Amniotic epithelial cell (primary cell): Measurements from ENCODE around the gene CD226.
"Not testable (repeated sequence)": the region's sequence is repeated elsewhere in the genome, so short reads cannot be mapped to it uniquely, and the experiment has no call there.

ENCODE experiments used
- DNase-seq: peaks from one replicate; pipeline ENCODE4 v3.0.0-alpha.2; 2010; ENCODE audit warnings: low read depth

CD226 gene

DNA sequence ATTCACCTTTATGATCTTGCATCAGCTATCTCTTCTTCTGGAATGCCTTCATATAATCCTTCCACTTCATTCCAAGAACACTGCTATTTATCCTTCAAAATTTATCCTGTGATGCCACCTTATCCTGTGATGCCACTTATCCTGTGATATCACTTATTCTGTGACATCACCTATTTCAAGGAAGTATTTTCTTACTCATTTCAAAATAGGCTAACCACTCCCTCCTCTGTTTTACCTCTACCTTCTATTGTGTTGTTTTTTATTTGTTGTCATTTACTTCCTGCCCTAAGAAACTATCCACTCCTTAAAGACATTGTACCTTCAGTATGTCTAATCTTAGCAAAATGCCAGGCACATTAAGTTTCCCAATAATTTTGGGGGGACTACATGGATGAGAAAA lies 38.8 kb downstream of the CD226 start:
- peak; percentile 18 for DNase-seq

- no peak for DNase-seq
Observed at GRCh38 chr18:69906765-69907164, 40.9 kb downstream of the CD226 start.

DNA sequence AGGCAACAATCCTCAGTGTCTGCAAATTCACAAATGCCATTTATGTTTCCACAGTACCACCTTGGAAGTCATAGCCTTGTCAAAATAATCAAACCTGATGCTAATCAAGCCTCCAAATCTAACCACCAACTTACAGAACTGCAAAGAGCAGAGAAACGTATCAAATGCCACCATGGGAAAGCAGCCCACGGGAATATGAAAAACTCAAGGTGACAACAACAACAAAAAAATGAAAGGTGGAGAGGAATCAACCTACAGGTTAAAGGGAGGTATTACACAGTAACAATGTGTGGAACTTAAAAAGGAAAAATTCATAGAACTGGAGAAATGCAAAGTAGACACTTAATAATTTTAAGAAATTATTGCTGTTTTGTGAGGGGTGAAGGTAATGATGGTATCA lies 46.7 kb downstream of the CD226 start:
- DNase-seq, result no peak

GRCh38 chr18:69899154-69899923 lies 48.3 kb downstream of the CD226 start:
- not testable (repeated sequence) for DNase-seq

DNA sequence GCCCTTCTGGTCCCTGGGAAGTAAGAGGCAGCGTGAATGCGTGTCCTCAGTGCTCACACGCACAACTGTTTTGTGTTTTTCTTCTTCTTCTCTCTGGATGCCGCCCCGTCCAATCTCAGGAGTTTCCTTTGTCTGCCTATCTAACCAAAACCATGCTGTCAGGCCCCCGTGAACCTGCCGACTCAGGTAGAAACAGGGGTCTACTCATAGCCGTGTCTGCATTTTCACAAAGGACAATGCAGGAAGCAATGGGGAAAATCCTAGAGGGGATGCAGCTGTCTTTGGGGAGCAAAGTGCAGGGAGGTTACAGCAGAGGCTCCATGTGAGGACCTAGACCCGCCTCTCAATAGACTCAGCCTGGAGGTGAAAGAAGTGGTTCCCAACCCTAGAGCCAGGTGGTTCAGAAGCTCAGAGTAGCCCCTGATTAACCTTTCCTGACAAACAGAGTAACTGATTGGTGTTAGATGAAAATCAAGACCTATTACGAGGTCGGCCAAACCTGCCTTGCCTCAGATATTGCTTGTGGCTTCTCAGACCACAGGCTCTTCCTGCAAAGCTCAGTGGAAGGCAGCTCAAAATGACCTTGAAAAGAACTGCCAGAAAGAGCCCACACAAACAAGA lies 49.3 kb downstream of the CD226 start:
- peak; percentile 70 for DNase-seq

DNA sequence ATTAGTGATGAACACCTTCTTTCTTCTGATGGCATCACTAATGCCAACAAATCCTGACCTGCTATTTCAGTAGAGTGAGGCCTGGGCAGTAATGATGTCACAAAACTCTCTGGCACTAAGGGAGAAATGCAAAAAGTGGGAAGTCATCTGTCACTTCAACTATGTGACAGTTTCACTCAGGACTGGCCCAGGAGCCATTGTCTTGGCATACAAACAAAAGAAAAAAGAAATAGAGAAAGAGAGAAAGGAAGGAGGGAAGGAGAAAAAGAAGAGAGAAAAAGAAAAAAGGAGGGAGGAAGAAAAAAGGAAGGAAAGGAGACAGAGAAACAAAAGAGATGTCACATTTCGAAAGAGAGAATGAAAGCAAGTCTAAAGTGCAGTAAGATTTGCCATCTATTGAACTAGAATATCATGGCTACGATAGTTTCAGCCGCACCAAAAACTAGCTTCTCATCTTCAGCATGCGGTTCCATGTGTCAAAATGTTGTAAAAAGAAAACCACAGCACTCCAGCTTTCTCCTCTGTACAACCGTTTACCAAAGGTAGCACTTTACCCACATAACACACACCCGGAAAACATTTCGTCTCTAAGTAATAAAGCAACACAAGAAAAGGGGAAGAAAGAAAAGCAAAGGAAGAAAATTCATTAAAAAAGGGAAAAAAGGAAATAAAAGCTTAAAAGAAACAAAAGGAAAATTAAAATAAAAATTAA lies 50.1 kb downstream of the CD226 start:
- DNase-seq, result no peak

GRCh38 chr18:69895066-69896047 lies 52.3 kb downstream of the CD226 start:
- no peak for DNase-seq

- DNase-seq, result no peak
Observed at GRCh38 chr18:69894467-69894866, 53.2 kb downstream of the CD226 start.

GRCh38 chr18:69890558-69890957 lies 57.1 kb downstream of the CD226 start:
- no peak for DNase-seq

GRCh38 chr18:69889009-69889408 lies 58.7 kb downstream of the CD226 start:
- no peak for DNase-seq

- DNase-seq, result no peak
Observed at GRCh38 chr18:69887256-69887655, 60.4 kb downstream of the CD226 start.

DNA sequence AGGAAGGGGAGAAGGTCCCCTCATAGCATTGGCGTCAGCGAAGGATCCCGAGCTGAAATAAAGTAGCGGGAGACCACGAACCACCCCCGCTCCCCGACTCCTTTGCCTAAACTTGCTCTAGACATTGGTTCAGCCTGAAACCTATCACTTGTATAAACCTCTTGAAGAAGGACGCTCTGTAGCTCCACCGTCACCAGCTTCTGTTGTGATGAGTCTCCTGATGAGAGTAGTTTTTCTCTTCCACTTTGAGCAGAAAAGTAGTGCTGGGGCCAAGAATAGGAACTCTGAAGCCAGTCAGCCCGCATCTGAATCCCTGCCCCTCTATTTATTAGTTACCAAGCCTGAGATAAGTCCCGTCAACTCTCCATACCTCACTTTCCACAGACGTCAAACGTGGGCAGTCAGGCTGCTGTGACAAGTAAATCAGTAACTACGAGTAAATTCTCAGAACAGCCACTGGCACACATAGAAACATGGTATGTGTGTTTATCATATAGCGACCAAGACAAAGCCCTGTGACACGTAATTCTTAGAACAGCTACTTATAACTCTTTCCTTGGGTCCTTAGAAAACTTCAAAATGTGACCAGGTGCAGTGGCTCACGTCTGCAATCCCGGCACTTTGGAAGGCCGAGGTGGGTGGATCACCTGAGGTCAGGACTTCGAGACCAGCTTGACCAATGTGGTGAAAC lies 61.7 kb downstream of the CD226 start:
- no peak for DNase-seq

GRCh38 chr18:69885355-69885754 lies 62.3 kb downstream of the CD226 start:
- no peak for DNase-seq

GRCh38 chr18:69883781-69884180 lies 63.9 kb downstream of the CD226 start:
- DNase-seq, result no peak

DNA sequence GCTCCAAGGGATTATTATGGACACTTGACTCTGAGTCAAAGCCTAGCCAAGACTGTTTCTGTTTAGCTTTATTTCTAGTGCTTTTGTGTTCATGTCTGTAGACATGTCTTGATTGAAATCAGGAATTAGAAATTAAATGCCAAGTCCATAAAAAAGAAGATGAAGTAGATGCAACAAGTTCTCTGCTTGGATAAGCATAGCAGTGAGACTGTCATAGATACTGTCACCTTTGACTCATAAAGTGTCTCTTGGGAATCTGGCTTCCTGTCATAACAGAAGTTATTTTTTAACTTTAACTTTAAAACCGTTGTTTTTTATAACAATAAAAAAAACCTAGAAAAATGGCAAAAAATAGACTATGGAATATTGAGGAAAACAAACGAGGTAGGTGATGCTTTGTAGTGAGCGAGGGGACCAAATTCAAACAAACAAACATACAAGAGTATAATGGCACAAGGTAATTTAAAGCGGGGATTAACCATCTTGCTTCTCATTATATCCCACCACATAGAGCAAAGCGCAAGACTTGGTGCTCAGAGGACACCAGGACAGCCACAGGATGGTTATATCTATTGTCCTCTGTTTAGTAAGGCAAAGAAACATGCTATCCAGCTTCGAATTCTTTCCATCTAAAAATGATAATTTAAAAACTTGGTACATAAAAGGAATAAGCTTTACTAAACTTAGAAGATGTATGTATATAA lies 64.6 kb downstream of the CD226 start:
- DNase-seq, result no peak

DNA sequence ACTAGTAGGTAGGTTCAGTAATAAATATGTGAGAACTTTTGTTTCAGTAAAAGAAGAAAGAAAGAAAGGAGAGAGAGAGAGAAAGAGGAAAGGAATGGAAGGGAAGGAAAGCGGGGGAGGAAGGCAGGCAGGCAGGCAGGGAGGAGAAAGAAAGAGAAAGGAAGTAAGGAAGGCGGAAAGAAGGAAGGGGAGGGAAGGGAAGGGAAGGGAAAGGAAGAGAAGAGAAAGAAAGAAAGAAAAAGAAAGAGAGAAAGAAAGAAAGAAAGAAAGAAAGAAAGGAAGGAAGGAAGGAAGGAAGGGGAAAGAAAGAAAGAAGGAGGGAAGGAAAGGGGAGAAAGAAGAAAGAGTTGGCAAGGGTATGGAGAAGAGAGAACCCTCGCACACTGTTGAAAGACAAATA lies 67.6 kb downstream of the CD226 start:
- DNase-seq, result no peak

- DNase-seq, result not testable (repeated sequence)
Observed at GRCh38 chr18:69879051-69879450, 68.6 kb downstream of the CD226 start.

- DNase-seq, result no peak
Observed at GRCh38 chr18:69878213-69878933, 69.3 kb downstream of the CD226 start.

DNA sequence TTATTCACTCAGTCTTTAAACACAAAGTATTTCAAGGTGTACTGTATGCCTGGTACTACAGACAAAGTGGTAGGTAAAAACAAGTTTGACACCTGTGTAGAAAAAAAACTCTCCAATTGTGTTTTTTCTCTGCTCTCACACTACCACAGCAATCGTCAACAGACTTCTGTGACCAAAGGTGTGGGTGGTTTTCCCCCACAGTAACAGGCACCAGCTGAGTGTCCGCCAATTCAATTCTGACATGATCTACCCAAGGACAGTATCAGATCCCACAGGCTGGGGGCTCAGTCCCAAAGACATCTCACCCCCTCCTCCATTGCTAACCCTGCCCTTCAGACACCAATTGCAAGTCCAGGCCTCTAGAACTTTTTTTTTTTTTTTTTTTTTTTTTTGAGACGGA lies 71.2 kb downstream of the CD226 start:
- no peak for DNase-seq

DNA sequence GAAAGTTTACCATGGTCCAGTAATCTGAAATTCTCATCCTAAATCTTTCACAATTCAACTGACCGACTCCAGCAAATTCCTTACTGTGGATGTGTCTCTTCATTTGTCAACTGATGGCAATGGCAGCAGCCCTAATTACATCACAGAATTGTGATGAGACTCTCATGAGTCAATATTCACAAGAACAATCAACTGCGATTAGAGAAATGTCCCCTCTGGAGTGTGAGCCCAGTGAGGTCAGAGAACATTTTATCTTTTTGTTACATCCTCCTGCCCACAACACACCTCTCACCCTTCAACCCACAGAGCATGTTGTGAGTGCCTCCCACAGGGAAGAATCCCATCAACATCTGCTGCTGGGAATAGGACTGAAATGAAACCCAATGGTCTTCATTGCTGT lies 73.6 kb downstream of the CD226 start:
- DNase-seq, result peak; percentile 81
